Testis (tissue), 2 donors: ENCODE measurements around the gene GPI.

Source experiments
- CTCF ChIP-seq, 3 experiments: fragments of 450-650 bp in 2 of 3; fragments of 200-600 bp in 1 of 3; sonication (generic) in 1 of 3; IDR thresholded peaks; one replicate each; pipeline ENCODE4 v1.5.1; 2016 to 2019; ENCODE audit warnings: antibody characterized with exemption in 3 of 3, mild to moderate bottlenecking in 2 of 3, moderate library complexity in 1 of 3
- POLR2A ChIP-seq: fragments of 450-650 bp; IDR thresholded peaks from one replicate; pipeline ENCODE4 v1.6.1; 2017; ENCODE audit warnings: antibody characterized with exemption, mild to moderate bottlenecking, moderate library complexity

- TF ChIP-seq CTCF (IDR thresholded peaks at IDR 0.05) (no peak), POLR2A (no peak)
Measured at GRCh38 chr19:34363094-34363493, 1.9 kb upstream of the GPI start.
